ENCODE results near the gene TM2D3.
A peak's percentile ranks its signal among the peaks of the same experiment; 100 is the strongest.
"Not testable (repeated sequence)": the region's sequence is repeated elsewhere in the genome, so short reads cannot be mapped to it uniquely, and the experiment has no call there.

Gene TM2D3

GRCh38 chr15:101657968-101658784, 6.0 kb upstream of the TM2D3 start:
- no peak overlapping the region for H3K4me3 ChIP-seq (ENCODE audit: low read depth, low read length)
- H3K79me2 ChIP-seq (ENCODE audit: control insufficient read depth, insufficient read depth, low read length, unreplicated experiment), result peaks cover 6% of the 10 kb centered on the region
- H3K4me1 ChIP-seq (ENCODE audit: control insufficient read depth, insufficient read depth, low read length, unreplicated experiment), result peaks cover 14% of the 10 kb centered on the region
- H3K27ac ChIP-seq (ENCODE audit: low read depth, low read length), result no peak overlapping the region
- H2AFZ ChIP-seq (ENCODE audit: low read length, unreplicated experiment), result no peak overlapping the region
- H3K27me3 ChIP-seq (ENCODE audit: insufficient read depth, low read length), result no peaks in the 10 kb centered on the region
- no peaks in the 10 kb centered on the region for H3K36me3 ChIP-seq (ENCODE audit: insufficient read depth, low read length)

- Histone ChIP-seq H3K4me1 (ENCODE audit: control insufficient read depth, insufficient read depth, low read length, unreplicated experiment) (peaks cover 14% of the 10 kb centered on the region), H3K79me2 (ENCODE audit: control insufficient read depth, insufficient read depth, low read length, unreplicated experiment) (peaks cover 14% of the 10 kb centered on the region), H3K27ac (ENCODE audit: low read depth, low read length) (no peak overlapping the region), H2AFZ (ENCODE audit: low read length, unreplicated experiment) (no peak overlapping the region), H3K4me3 (ENCODE audit: low read depth, low read length) (no peak overlapping the region), H3K27me3 (ENCODE audit: insufficient read depth, low read length) (no peaks in the 10 kb centered on the region), H3K36me3 (ENCODE audit: insufficient read depth, low read length) (no peaks in the 10 kb centered on the region)
Measured at GRCh38 chr15:101657171-101657570, 5.0 kb upstream of the TM2D3 start.

- H3K79me2 ChIP-seq (ENCODE audit: control insufficient read depth, insufficient read depth, low read length, unreplicated experiment), result peaks cover 35% of the 10 kb centered on the region
- not testable (repeated sequence) for H3K36me3 ChIP-seq (ENCODE audit: insufficient read depth, low read length); H3K27me3 ChIP-seq (ENCODE audit: insufficient read depth, low read length); H3K4me3 ChIP-seq (ENCODE audit: low read depth, low read length)
- peak overlapping the region; percentile 86 for H3K27ac ChIP-seq (ENCODE audit: low read depth, low read length)
- H2AFZ ChIP-seq (ENCODE audit: low read length, unreplicated experiment), result peak overlapping the region; percentile 53
- peaks cover 27% of the 10 kb centered on the region for H3K4me1 ChIP-seq (ENCODE audit: control insufficient read depth, insufficient read depth, low read length, unreplicated experiment)
Measured at GRCh38 chr15:101654624-101655337, 2.6 kb upstream of the TM2D3 start.

GRCh38 chr15:101654171-101654570, 2.0 kb upstream of the TM2D3 start:
- Histone ChIP-seq H3K27ac (ENCODE audit: low read depth, low read length) (peak overlapping the region; percentile 86), H3K36me3 (ENCODE audit: insufficient read depth, low read length) (no peaks in the 10 kb centered on the region), H3K4me3 (ENCODE audit: low read depth, low read length) (peak overlapping the region; percentile 98), H2AFZ (ENCODE audit: low read length, unreplicated experiment) (peak overlapping the region; percentile 53), H3K4me1 (ENCODE audit: control insufficient read depth, insufficient read depth, low read length, unreplicated experiment) (peaks cover 27% of the 10 kb centered on the region), H3K79me2 (ENCODE audit: control insufficient read depth, insufficient read depth, low read length, unreplicated experiment) (peaks cover 41% of the 10 kb centered on the region), H3K27me3 (ENCODE audit: insufficient read depth, low read length) (no peaks in the 10 kb centered on the region)

- Histone ChIP-seq H3K27me3 (ENCODE audit: insufficient read depth, low read length) (no peaks in the 10 kb centered on the region), H3K36me3 (ENCODE audit: insufficient read depth, low read length) (peaks cover 3% of the 10 kb centered on the region; the same call in 1 of the 2 replicates), H3K4me1 (ENCODE audit: control insufficient read depth, insufficient read depth, low read length, unreplicated experiment) (peaks cover 27% of the 10 kb centered on the region), H3K27ac (ENCODE audit: low read depth, low read length) (peak overlapping the region; percentile 86), H3K79me2 (ENCODE audit: control insufficient read depth, insufficient read depth, low read length, unreplicated experiment) (peaks cover 51% of the 10 kb centered on the region), H3K4me3 (ENCODE audit: low read depth, low read length) (peak overlapping the region; percentile 98), H2AFZ (ENCODE audit: low read length, unreplicated experiment) (peak overlapping the region; percentile 98)
Measured at GRCh38 chr15:101652786-101653430, 727 bp upstream of the TM2D3 start.

- Histone ChIP-seq H3K79me2 (ENCODE audit: control insufficient read depth, insufficient read depth, low read length, unreplicated experiment) (peaks cover 52% of the 10 kb centered on the region), H3K4me1 (ENCODE audit: control insufficient read depth, insufficient read depth, low read length, unreplicated experiment) (peaks cover 27% of the 10 kb centered on the region), H3K27ac (ENCODE audit: low read depth, low read length) (peak overlapping the region; percentile 86), H3K36me3 (ENCODE audit: insufficient read depth, low read length) (peaks cover 3% of the 10 kb centered on the region; the same call in 1 of the 2 replicates), H2AFZ (ENCODE audit: low read length, unreplicated experiment) (peak overlapping the region; percentile 91), H3K27me3 (ENCODE audit: insufficient read depth, low read length) (no peaks in the 10 kb centered on the region), H3K4me3 (ENCODE audit: low read depth, low read length) (peak overlapping the region; percentile 98)
Measured at GRCh38 chr15:101651554-101652097, 555 bp downstream of the TM2D3 start.

- H2AFZ ChIP-seq (ENCODE audit: low read length, unreplicated experiment), result no peak overlapping the region
- peaks cover 52% of the 10 kb centered on the region for H3K79me2 ChIP-seq (ENCODE audit: control insufficient read depth, insufficient read depth, low read length, unreplicated experiment)
- peaks cover 27% of the 10 kb centered on the region for H3K4me1 ChIP-seq (ENCODE audit: control insufficient read depth, insufficient read depth, low read length, unreplicated experiment)
- no peaks in the 10 kb centered on the region for H3K27me3 ChIP-seq (ENCODE audit: insufficient read depth, low read length)
- H3K4me3 ChIP-seq (ENCODE audit: low read depth, low read length), result peak overlapping the region; percentile 98
- peaks cover 7% of the 10 kb centered on the region; the same call in 1 of the 2 replicates for H3K36me3 ChIP-seq (ENCODE audit: insufficient read depth, low read length)
- H3K27ac ChIP-seq (ENCODE audit: low read depth, low read length), result no peak overlapping the region
Measured at GRCh38 chr15:101650145-101650544, 2.0 kb downstream of the TM2D3 start.

- no peak overlapping the region for H3K27ac ChIP-seq (ENCODE audit: low read depth, low read length)
- H3K27me3 ChIP-seq (ENCODE audit: insufficient read depth, low read length), result no peaks in the 10 kb centered on the region
- H3K4me1 ChIP-seq (ENCODE audit: control insufficient read depth, insufficient read depth, low read length, unreplicated experiment), result peaks cover 14% of the 10 kb centered on the region
- H3K79me2 ChIP-seq (ENCODE audit: control insufficient read depth, insufficient read depth, low read length, unreplicated experiment), result peaks cover 47% of the 10 kb centered on the region
- H3K36me3 ChIP-seq (ENCODE audit: insufficient read depth, low read length), result peaks cover 7% of the 10 kb centered on the region; the same call in 1 of the 2 replicates
- no peak overlapping the region for H3K4me3 ChIP-seq (ENCODE audit: low read depth, low read length)
- H2AFZ ChIP-seq (ENCODE audit: low read length, unreplicated experiment), result no peak overlapping the region
Measured at GRCh38 chr15:101648356-101648755, 3.8 kb downstream of the TM2D3 start.

- H3K4me3 ChIP-seq (ENCODE audit: low read depth, low read length), result no peak overlapping the region
- H2AFZ ChIP-seq (ENCODE audit: low read length, unreplicated experiment), result no peak overlapping the region
- no peak overlapping the region for H3K27ac ChIP-seq (ENCODE audit: low read depth, low read length)
- H3K4me1 ChIP-seq (ENCODE audit: control insufficient read depth, insufficient read depth, low read length, unreplicated experiment), result peaks cover 13% of the 10 kb centered on the region
- H3K79me2 ChIP-seq (ENCODE audit: control insufficient read depth, insufficient read depth, low read length, unreplicated experiment), result peaks cover 38% of the 10 kb centered on the region
- H3K27me3 ChIP-seq (ENCODE audit: insufficient read depth, low read length), result no peaks in the 10 kb centered on the region
- peaks cover 7% of the 10 kb centered on the region; the same call in 1 of the 2 replicates for H3K36me3 ChIP-seq (ENCODE audit: insufficient read depth, low read length)
Measured at GRCh38 chr15:101647251-101647650, 4.9 kb downstream of the TM2D3 start.

GRCh38 chr15:101646672-101647071, 5.5 kb downstream of the TM2D3 start:
- no peak overlapping the region for H3K27ac ChIP-seq (ENCODE audit: low read depth, low read length)
- H2AFZ ChIP-seq (ENCODE audit: low read length, unreplicated experiment), result no peak overlapping the region
- peaks cover 7% of the 10 kb centered on the region; the same call in 1 of the 2 replicates for H3K36me3 ChIP-seq (ENCODE audit: insufficient read depth, low read length)
- H3K4me1 ChIP-seq (ENCODE audit: control insufficient read depth, insufficient read depth, low read length, unreplicated experiment), result peaks cover 13% of the 10 kb centered on the region
- peaks cover 36% of the 10 kb centered on the region for H3K79me2 ChIP-seq (ENCODE audit: control insufficient read depth, insufficient read depth, low read length, unreplicated experiment)
- no peak overlapping the region for H3K4me3 ChIP-seq (ENCODE audit: low read depth, low read length)
- no peaks in the 10 kb centered on the region for H3K27me3 ChIP-seq (ENCODE audit: insufficient read depth, low read length)

Measured in ACC112 (cell line).